H4 (cell line): ENCODE results near the gene SEBOX. TPM values are rescaled to one million over a fixed set of nuclear protein-coding genes. Genes with fewer than 3 reads are reported as not detected.

ENCODE experiments used
- DNase-seq: peaks from one replicate; pipeline ENCODE4 v3.0.0-alpha.2; 2015; ENCODE audit warnings: low spot score
- total RNA-seq: library from RNA; depleted of rRNA; stranded (reverse); fragments of >200 nt; shearing (Covaris generic); gene quantifications from 2 replicates; pipeline ENCODE4 v1.2.3, GENCODE V29; 2014

SEBOX gene
- total RNA-seq, 1 experiment from 2014 or later = not detected

GRCh38 chr17:28368915-28369683 is 4.1 kb upstream of the SEBOX start:
- DNase-seq = no peak

- DNase-seq = no peak
Measured at GRCh38 chr17:28368306-28368831, 3.4 kb upstream of the SEBOX start.

- DNase-seq = no peak
Measured at GRCh38 chr17:28367641-28368305, 2.8 kb upstream of the SEBOX start.

GRCh38 chr17:28366605-28367004 is 1.6 kb upstream of the SEBOX start:
- DNase-seq = no peak

- DNase-seq = no peak
Measured at GRCh38 chr17:28365487-28365886, 488 bp upstream of the SEBOX start.

- DNase-seq = no peak
Measured at GRCh38 chr17:28363776-28364650, 986 bp downstream of the SEBOX start.

- no peak for DNase-seq
Measured at GRCh38 chr17:28363186-28363585, 1.8 kb downstream of the SEBOX start.

GRCh38 chr17:28357901-28358197 is 7.2 kb downstream of the SEBOX start:
- DNase-seq = no peak

GRCh38 chr17:28357061-28357900 is 7.7 kb downstream of the SEBOX start, which contains the start of gene POLDIP2:
TSS of gene POLDIP2 (minus strand) at chr17:28357527. CDS start at chr17:28357448, 79 bp downstream.
- DNase-seq = peak; percentile 90

GRCh38 chr17:28350271-28350670 is 14.7 kb downstream of the SEBOX start:
- no peak for DNase-seq

GRCh38 chr17:28348979-28349378 is 16.0 kb downstream of the SEBOX start:
- DNase-seq = no peak

- peak; percentile 92 for DNase-seq
Measured at GRCh38 chr17:28347261-28347891, 17.6 kb downstream of the SEBOX start.

GRCh38 chr17:28346746-28347246 is 18.2 kb downstream of the SEBOX start:
- no peak for DNase-seq

- no peak for DNase-seq
Measured at GRCh38 chr17:28346199-28346580, 18.8 kb downstream of the SEBOX start.

- no peak for DNase-seq
Measured at GRCh38 chr17:28345419-28346198, 19.4 kb downstream of the SEBOX start.

- DNase-seq = no peak
Measured at GRCh38 chr17:28344435-28344901, 20.5 kb downstream of the SEBOX start.

GRCh38 chr17:28344011-28344410 is 21.0 kb downstream of the SEBOX start:
- DNase-seq = no peak

GRCh38 chr17:28343491-28343932 is 21.5 kb downstream of the SEBOX start:
- DNase-seq = no peak

- DNase-seq = no peak
Measured at GRCh38 chr17:28342313-28342712, 22.7 kb downstream of the SEBOX start.

GRCh38 chr17:28341516-28341915 is 23.5 kb downstream of the SEBOX start:
- DNase-seq = no peak
